K562 (cell line): Measurements from ENCODE around the gene ZNF407.

Experiments used
- BRCA1 ChIP-seq, 2 experiments: fragments of 450-650 bp in 1 of 2; sonication (generic) in 1 of 2; formaldehyde crosslinking in 1 of 2; IDR thresholded peaks; 2 replicates each; pipeline versions ENCODE4 v1.5.0 to v1.6.1; 2017 to 2020; ENCODE audit warnings: mild to moderate bottlenecking in 1 of 2, missing genetic modification reagents in 1 of 2
- CBX5 ChIP-seq: IDR thresholded peaks from 2 replicates; pipeline ENCODE4 v1.6.1; 2014; ENCODE audit warnings: low read depth, borderline replicate concordance
- CTBP1 ChIP-seq: fragments of 450-650 bp; IDR thresholded peaks from 2 replicates; pipeline ENCODE4 v1.6.1; 2016; ENCODE audit warnings: borderline replicate concordance
- CTCF ChIP-seq, 3 experiments: IDR thresholded peaks in 2 of 3; conservative IDR thresholded peaks in 1 of 3; 2 replicates each; pipeline ENCODE4 v1.5.1; 2011 to 2012; ENCODE audit warnings: low read length in 3 of 3, mild to moderate bottlenecking in 3 of 3, control low read depth in 2 of 3, improper control_type of control experiment in 1 of 3, inconsistent platforms in 1 of 3, low read depth in 1 of 3, mixed read lengths in 1 of 3, moderate library complexity in 1 of 3; ENCODE audit not compliant: insufficient read depth in 2 of 3
- ESRRA ChIP-seq: fragments of 450-650 bp; IDR thresholded peaks from 2 replicates; pipeline ENCODE4 v1.6.1; 2014; ENCODE audit warnings: low read depth, mild to moderate bottlenecking, moderate library complexity, borderline replicate concordance
- HCFC1 ChIP-seq: IDR thresholded peaks from 2 replicates; pipeline ENCODE4 v1.6.1; 2012; ENCODE audit warnings: low read depth, low read length, improper control_type of control experiment
- KLF1 ChIP-seq: fragments of 450-650 bp; IDR thresholded peaks from 2 replicates; pipeline ENCODE4 v1.6.1; 2016; ENCODE audit warnings: missing genetic modification characterization, missing compliant biosample characterization
- MAX ChIP-seq: sonication (generic); formaldehyde crosslinking; IDR thresholded peaks from 2 replicates; pipeline ENCODE4 v1.9.0; 2022; ENCODE audit warnings: mild to moderate bottlenecking, missing genetic modification reagents
- NFATC3 ChIP-seq: fragments of 450-650 bp; IDR thresholded peaks from 2 replicates; pipeline ENCODE4 v1.6.1; 2017; ENCODE audit warnings: mild to moderate bottlenecking
- TCF7L2 ChIP-seq: fragments of 150-350 bp; IDR thresholded peaks from 2 replicates; pipeline ENCODE4 v1.6.1; 2016; ENCODE audit warnings: low read depth, mild to moderate bottlenecking, low read length, moderate library complexity
- U2AF1 ChIP-seq: fragments of 200-400 bp; formaldehyde crosslinking; optimal IDR thresholded peaks from 2 replicates; pipeline ENCODE3; 2017; ENCODE audit warnings: mild to moderate bottlenecking, low read depth, low read length, moderate library complexity
- YBX1 ChIP-seq: fragments of 450-650 bp; IDR thresholded peaks from 2 replicates; pipeline ENCODE4 v1.7.1; 2016; ENCODE audit warnings: mild to moderate bottlenecking
- ZFX ChIP-seq: sonication (generic); formaldehyde crosslinking; IDR thresholded peaks from 2 replicates; pipeline ENCODE4 v1.8.0; 2022; ENCODE audit warnings: mild to moderate bottlenecking, missing genetic modification reagents, moderate library complexity

- no peak for TF ChIP-seq CTBP1
- no peak for TF ChIP-seq NFATC3
- TF ChIP-seq TCF7L2: no peak
- TF ChIP-seq CTCF (IDR thresholded peaks at IDR 0.05 in 2 of 3, conservative IDR thresholded peaks at IDR 0.05 in 1 of 3; ENCODE audit: insufficient read depth in 2 of 3, low read depth in 1 of 3, low read length in 3 of 3): no peak
- no peak for TF ChIP-seq ZFX (CRISPR knock-in tag)
- no peak for TF ChIP-seq ESRRA
- no peak for TF ChIP-seq HCFC1
- no peak for TF ChIP-seq U2AF1
- TF ChIP-seq YBX1: no peak
- no peak for TF ChIP-seq KLF1 (tag)
- TF ChIP-seq BRCA1 (IDR thresholded peaks at IDR 0.05): no peak
- TF ChIP-seq BRCA1 (CRISPR knock-in tag; IDR thresholded peaks at IDR 0.05): no peak
- TF ChIP-seq CBX5: no peak
- no peak for TF ChIP-seq MAX (CRISPR knock-in tag)
These were observed 33.7 kb upstream of the ZNF407 start for GRCh38 chr18:74563999-74564398.
